Measurements from ENCODE around the gene ABL1.

GRCh38 chr9:130884111-130884531, 49.1 kb downstream of the ABL1 start:
- no peak for TF ChIP-seq CTCF (IDR thresholded peaks at IDR 0.05; ENCODE audit: low read depth, low read length, poor library complexity, severe bottlenecking)
- no peak for TF ChIP-seq EZH2phosphoT487 (IDR thresholded peaks at IDR 0.05; ENCODE audit: borderline replicate concordance, low read length)
